ENCODE measurements around the gene SKOR1. TPM values are rescaled to one million over a fixed set of nuclear protein-coding genes. Genes with fewer than 3 reads are reported as not detected.

SKOR1 gene
- total RNA-seq, 3 donors from 2014 or later (not counting 1 experiment from before 2014, with no cell fraction given): 2.0 to 2.9 (median 2.1) TPM

GRCh38 chr15:67799801-67800205, 25.5 kb upstream of the SKOR1 start:
- H3K4me3 Mint-ChIP-seq: no peak overlapping the region
- no peak for DNase-seq
- intact Hi-C loops (cut with micrococcal nuclease): no loop called here

GRCh38 chr15:67801142-67801541, 24.2 kb upstream of the SKOR1 start:
- no peak overlapping the region for H3K27ac Mint-ChIP-seq
- peaks cover 0 to 3% of the 10 kb centered on the region in 2 donors for H3K4me1 Mint-ChIP-seq
- H3K27ac ChIP-seq (ENCODE audit: low read length): no peak overlapping the region
- no peak for ATAC-seq
- no peak overlapping the region for H3K4me3 Mint-ChIP-seq
- H3K9me3 Mint-ChIP-seq: no peaks in the 10 kb centered on the region
- no peaks in the 10 kb centered on the region for H3K4me1 ChIP-seq (ENCODE audit: control insufficient read depth, insufficient read depth, low read length)
- no peaks in the 10 kb centered on the region for H3K27me3 Mint-ChIP-seq (ENCODE audit: low read depth in 2 of 2)
- WGBS (ENCODE audit: insufficient coverage): 100% methylated on average over 2 of the region's 2 CpGs
- intact Hi-C loops (cut with micrococcal nuclease): no loop called here
- no peak for DNase-seq
- no peaks in the 10 kb centered on the region for H3K36me3 ChIP-seq (ENCODE audit: control insufficient read depth, insufficient read depth, low read length)
- no peak overlapping the region for H3K4me3 ChIP-seq (ENCODE audit: low read length)
- H3K36me3 Mint-ChIP-seq: no peaks in the 10 kb centered on the region
- no peaks in the 10 kb centered on the region for H3K9me3 ChIP-seq (ENCODE audit: control insufficient read depth, insufficient read depth, low read length)
- no peak for TF ChIP-seq CTCF (IDR thresholded peaks at IDR 0.05)
- H3K27me3 ChIP-seq (ENCODE audit: control insufficient read depth, insufficient read depth, low read length): no peaks in the 10 kb centered on the region

More at GRCh38 chr15:67799801-67800205, 25.5 kb upstream of the SKOR1 start:
- peaks cover 0 to 6% of the 10 kb centered on the region in 2 donors for H3K4me1 Mint-ChIP-seq
- TF ChIP-seq CTCF (IDR thresholded peaks at IDR 0.05): no peak
- no peak for ATAC-seq
- H3K27me3 ChIP-seq (ENCODE audit: control insufficient read depth, insufficient read depth, low read length): no peaks in the 10 kb centered on the region
- WGBS (ENCODE audit: insufficient coverage): 96% methylated on average over 4 of the region's 6 CpGs
- H3K36me3 Mint-ChIP-seq: peaks cover 12% of the 10 kb centered on the region
- H3K4me3 ChIP-seq (ENCODE audit: low read length): no peak overlapping the region
- no peak overlapping the region for H3K27ac ChIP-seq (ENCODE audit: low read length)
- H3K4me1 ChIP-seq (ENCODE audit: control insufficient read depth, insufficient read depth, low read length): no peaks in the 10 kb centered on the region
- peaks cover 1% of the 10 kb centered on the region for H3K9me3 ChIP-seq (ENCODE audit: control insufficient read depth, insufficient read depth, low read length)
- no peaks in the 10 kb centered on the region for H3K27me3 Mint-ChIP-seq (ENCODE audit: low read depth in 2 of 2)
- H3K36me3 ChIP-seq (ENCODE audit: control insufficient read depth, insufficient read depth, low read length): no peaks in the 10 kb centered on the region
- H3K27ac Mint-ChIP-seq: no peak overlapping the region
- peaks cover 4 to 5% of the 10 kb centered on the region in 2 donors for H3K9me3 Mint-ChIP-seq

GRCh38 chr15:67801926-67802914, 23.1 kb upstream of the SKOR1 start:
- no peak overlapping the region for H3K27ac Mint-ChIP-seq
- Histone ChIP-seq H3K4me3 (ENCODE audit: low read length) (no peak overlapping the region), H3K27me3 (ENCODE audit: control insufficient read depth, insufficient read depth, low read length) (no peaks in the 10 kb centered on the region), H3K36me3 (ENCODE audit: control insufficient read depth, insufficient read depth, low read length) (no peaks in the 10 kb centered on the region), H3K4me1 (ENCODE audit: control insufficient read depth, insufficient read depth, low read length) (no peaks in the 10 kb centered on the region), H3K27ac (ENCODE audit: low read length) (no peak overlapping the region), H3K9me3 (ENCODE audit: control insufficient read depth, insufficient read depth, low read length) (no peaks in the 10 kb centered on the region)
- 88% methylated on average over 19 of the region's 19 CpGs for WGBS (ENCODE audit: insufficient coverage)
- TF ChIP-seq CTCF (IDR thresholded peaks at IDR 0.05): no peak
- DNase-seq: no peak
- intact Hi-C loops (cut with micrococcal nuclease): no loop called here
- no peak overlapping the region for H3K4me3 Mint-ChIP-seq
- no peaks in the 10 kb centered on the region for H3K27me3 Mint-ChIP-seq (ENCODE audit: low read depth in 2 of 2)
- no peaks in the 10 kb centered on the region for H3K9me3 Mint-ChIP-seq
- H3K36me3 Mint-ChIP-seq: no peaks in the 10 kb centered on the region
- ATAC-seq: no peak
- H3K4me1 Mint-ChIP-seq: peaks cover 0 to under 1% of the 10 kb centered on the region in 2 donors
